SU-DHL-6 (cell line): ENCODE results near the gene FAM184A.

Source experiments
- CTCF ChIP-seq: fragments of 200-600 bp; sonication (generic); IDR thresholded peaks from one replicate; pipeline ENCODE4 v1.5.1; 2017; ENCODE audit warnings: antibody characterized with exemption, mild to moderate bottlenecking, low read length, moderate library complexity; ENCODE audit not compliant: insufficient read depth, poor library complexity, severe bottlenecking
- EZH2phosphoT487 ChIP-seq: fragments of 200-600 bp; sonication (generic), shearing (Covaris generic); conservative IDR thresholded peaks from 2 replicates; pipeline ENCODE4 v1.6.1; 2018; ENCODE audit warnings: mild to moderate bottlenecking, antibody characterized with exemption, low read length, moderate library complexity, mixed read lengths

- TF ChIP-seq CTCF, result no peak
- no peak for TF ChIP-seq EZH2phosphoT487
Measured at GRCh38 chr6:119073307-119074051, 5.0 kb downstream of the FAM184A start.
